Superior temporal gyrus (tissue), 1 donor: ENCODE results near the gene DDX39B.
"Not testable (repeated sequence)": the region's sequence is repeated elsewhere in the genome, so short reads cannot be mapped to it uniquely, and the experiment has no call there.

Experiments
- DNase-seq: peaks from one replicate; pipeline ENCODE4 v3.0.0-alpha.2; 2016; ENCODE audit errors: extremely low spot score

The DDX39B gene

GRCh38 chr6:31528821-31529328, 12.9 kb downstream of the DDX39B start, which contains the start of gene MCCD1:
Gene MCCD1 (plus strand): TSS chr6:31528962. CDS start chr6:31529015, 53 bp downstream.
- DNase-seq = no peak

- DNase-seq = no peak
These were observed 13.5 kb downstream of the DDX39B start for GRCh38 chr6:31528307-31528777.

- no peak for DNase-seq
These were observed 15.7 kb downstream of the DDX39B start for GRCh38 chr6:31525932-31526591.

GRCh38 chr6:31525553-31525931, 16.3 kb downstream of the DDX39B start:
- DNase-seq = no peak

- DNase-seq = no peak
These were observed 20.0 kb downstream of the DDX39B start for GRCh38 chr6:31521835-31522234.

- DNase-seq = no peak
These were observed 28.2 kb downstream of the DDX39B start for GRCh38 chr6:31513456-31514165.

GRCh38 chr6:31510007-31510406, 31.8 kb downstream of the DDX39B start:
- DNase-seq = no peak

GRCh38 chr6:31509036-31509435, 32.8 kb downstream of the DDX39B start:
- not testable (repeated sequence) for DNase-seq

- DNase-seq = no peak
These were observed 39.2 kb downstream of the DDX39B start for GRCh38 chr6:31502586-31502985.

GRCh38 chr6:31499648-31500047, 42.2 kb downstream of the DDX39B start:
- DNase-seq = not testable (repeated sequence)

GRCh38 chr6:31498748-31499147, 43.1 kb downstream of the DDX39B start:
- no peak for DNase-seq

GRCh38 chr6:31497531-31498476, 44.0 kb downstream of the DDX39B start, which contains the start of gene MICB:
Gene MICB (plus strand): TSS chr6:31498145. CDS start chr6:31498194, 49 bp downstream.
- peak; percentile 49 for DNase-seq

GRCh38 chr6:31496826-31497225, 45.0 kb downstream of the DDX39B start:
- DNase-seq = not testable (repeated sequence)

GRCh38 chr6:31495580-31495979, 46.2 kb downstream of the DDX39B start:
- DNase-seq = no peak

- DNase-seq = peak; percentile 53
These were observed 47.7 kb downstream of the DDX39B start for GRCh38 chr6:31493875-31494694.

- not testable (repeated sequence) for DNase-seq
These were observed 48.3 kb downstream of the DDX39B start for GRCh38 chr6:31493550-31493874.

GRCh38 chr6:31490115-31490873, 51.5 kb downstream of the DDX39B start:
- no peak for DNase-seq

GRCh38 chr6:31489086-31489485, 52.7 kb downstream of the DDX39B start:
- no peak for DNase-seq

GRCh38 chr6:31487674-31488073, 54.1 kb downstream of the DDX39B start:
- not testable (repeated sequence) for DNase-seq
